Measurements from ENCODE around the gene CACNA1A.

CACNA1A gene

GRCh38 chr19:13318190-13318589 is 188.1 kb downstream of the CACNA1A start (continued):
- no peak for TF ChIP-seq ZBTB20 (tag by site-specific recombination; IDR thresholded peaks at IDR 0.05)
- no peak for TF ChIP-seq ZNF843 (tag by site-specific recombination; IDR thresholded peaks at IDR 0.05)
- TF ChIP-seq ZNF239 (tag by site-specific recombination; IDR thresholded peaks at IDR 0.05), result no peak
- no peak for TF ChIP-seq MEIS1 (CRISPR knock-in tag; IDR thresholded peaks at IDR 0.05; ENCODE audit: borderline replicate concordance)
- no peak for TF ChIP-seq PRDM4 (tag by site-specific recombination; IDR thresholded peaks at IDR 0.05)

- Histone ChIP-seq H3K9me3 (ENCODE audit: control insufficient read depth, insufficient read depth, low read depth, low read length) (no peaks in the 10 kb centered on the region), H3K4me1 (ENCODE audit: control insufficient read depth, insufficient read depth, low read length) (no peaks in the 10 kb centered on the region), H3K4me3 (ENCODE audit: low read depth, low read length) (no peak overlapping the region), H3K36me3 (ENCODE audit: control insufficient read depth in 2 of 2, insufficient read depth in 1 of 2, low read length in 2 of 2) (no peaks in the 10 kb centered on the region), H3K27ac (ENCODE audit: extremely low read depth, low read depth, low read length) (no peak overlapping the region)
- CTCF ChIA-PET, result interaction anchor here (0.7 kb wide), 1 partner anchor 323 kb away, joined by 3 read pairs; no protein-coding TSS in a partner anchor
- TF ChIP-seq ZNF132 (tag by site-specific recombination; IDR thresholded peaks at IDR 0.05; ENCODE audit: borderline replicate concordance), result no peak
- no peak for TF ChIP-seq ZNF23 (tag by site-specific recombination; IDR thresholded peaks at IDR 0.05; ENCODE audit: borderline replicate concordance)
- no peak for TF ChIP-seq ZNF169 (tag by site-specific recombination; IDR thresholded peaks at IDR 0.05)
- no peak for TF ChIP-seq ZNF776 (tag by site-specific recombination; IDR thresholded peaks at IDR 0.05; ENCODE audit: borderline replicate concordance)
- no peak for TF ChIP-seq ZNF292 (tag by site-specific recombination; IDR thresholded peaks at IDR 0.05; ENCODE audit: borderline replicate concordance, low read depth)
- no peak for TF ChIP-seq TRIM28 (IDR thresholded peaks at IDR 0.05; ENCODE audit: borderline replicate concordance, low read length)
- no peak for TF ChIP-seq GLIS2 (tag by site-specific recombination; IDR thresholded peaks at IDR 0.05)
- TF ChIP-seq ZNF544 (tag by site-specific recombination; IDR thresholded peaks at IDR 0.05), result no peak
- no peak for TF ChIP-seq ZBTB7A (tag by site-specific recombination; IDR thresholded peaks at IDR 0.05; ENCODE audit: low read depth)
- TF ChIP-seq ZBTB49 (tag by site-specific recombination; IDR thresholded peaks at IDR 0.05; ENCODE audit: low read depth), result no peak
- TF ChIP-seq PBX3 (CRISPR knock-in tag; IDR thresholded peaks at IDR 0.05), result no peak
- TF ChIP-seq ZIC2 (tag by site-specific recombination; IDR thresholded peaks at IDR 0.05), result no peak
- no peak for TF ChIP-seq ZNF692 (tag by site-specific recombination; IDR thresholded peaks at IDR 0.05)
- no peak for TF ChIP-seq ZBTB48 (tag by site-specific recombination; IDR thresholded peaks at IDR 0.05)
- no peak for TF ChIP-seq ZNF211 (tag by site-specific recombination; IDR thresholded peaks at IDR 0.05; ENCODE audit: low read depth)
- no peak for TF ChIP-seq ZFHX2 (tag by site-specific recombination; conservative IDR thresholded peaks at IDR 0.05)
- no peak for TF ChIP-seq ZNF354C (tag by site-specific recombination; IDR thresholded peaks at IDR 0.05; ENCODE audit: borderline replicate concordance, low read depth)
- POLR2A ChIA-PET, result no interaction called here
These were observed 190.8 kb downstream of the CACNA1A start for GRCh38 chr19:13315495-13315894.

All from HEK293 (cell line).